NCI-H2107 treated with DMSO at 0.1 percent for 48 hours (cell line): ENCODE results near the gene DOK7.
A peak's percentile ranks its signal among the peaks of the same experiment; 100 is the strongest.

Experiments used
- DNase-seq: peaks from one replicate; lab custom pipeline; 2025; ENCODE audit not compliant: unreplicated experiment; lab: John Stamatoyannopoulos, UW

DOK7 gene

GRCh38 chr4:3518941-3519340 is 55.8 kb downstream of the DOK7 start:
- DNase-seq: no peak

- no peak for DNase-seq
These were observed 56.6 kb downstream of the DOK7 start for GRCh38 chr4:3519468-3520264.

- no peak for DNase-seq
These were observed 57.2 kb downstream of the DOK7 start for GRCh38 chr4:3520276-3520675.

GRCh38 chr4:3520796-3521600 is 57.9 kb downstream of the DOK7 start:
- DNase-seq: no peak

DNA sequence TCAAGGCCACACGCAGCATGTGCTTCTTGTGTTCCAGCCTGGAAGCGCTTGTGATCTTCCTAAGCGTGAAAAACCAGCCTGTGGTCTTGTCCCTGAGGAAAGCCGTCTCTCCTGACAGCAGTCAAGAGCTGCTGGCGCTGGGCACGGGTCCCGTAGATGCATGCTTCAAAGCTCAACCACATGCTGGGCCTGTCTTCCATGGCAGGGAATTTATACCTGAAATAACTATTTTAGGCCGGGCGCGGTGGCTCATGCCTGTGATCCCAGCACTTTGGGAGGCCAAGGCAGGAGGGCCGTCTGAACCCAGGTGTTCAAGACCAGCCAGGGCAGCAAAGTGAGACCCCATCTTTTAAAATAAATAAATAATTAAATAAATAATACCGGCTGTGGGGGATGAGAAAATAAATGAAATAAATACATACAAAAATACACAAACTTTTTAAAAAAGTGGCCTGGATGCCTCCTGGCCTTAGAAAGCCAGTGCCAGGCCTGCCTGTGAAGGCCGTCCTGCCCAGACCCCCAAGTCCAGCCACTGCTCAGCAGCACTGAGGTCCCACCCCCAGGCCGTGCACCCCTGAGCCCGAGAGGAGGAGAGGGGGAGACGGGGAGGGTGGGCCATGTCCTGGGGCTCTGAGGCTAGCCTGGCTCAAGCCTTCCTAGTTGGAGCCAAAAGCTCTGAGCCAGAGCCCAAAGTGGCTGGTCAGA is 58.7 kb downstream of the DOK7 start:
- no peak for DNase-seq

DNA sequence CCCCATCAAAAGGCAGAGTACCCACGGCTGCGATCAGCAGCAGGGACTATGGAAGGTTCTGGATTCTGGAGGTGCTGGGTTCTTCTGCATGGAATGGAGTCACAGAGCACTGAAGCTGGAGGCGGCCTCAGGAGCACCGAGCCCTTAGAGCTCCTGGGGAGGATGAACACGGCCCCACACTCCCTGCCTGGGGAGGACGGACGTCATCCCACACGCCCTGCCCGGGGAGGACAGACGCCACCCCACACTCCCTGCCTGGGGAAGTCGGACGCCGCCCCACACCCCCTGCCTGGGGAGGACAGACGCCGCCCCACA is 59.2 kb downstream of the DOK7 start:
- no peak for DNase-seq

GRCh38 chr4:3522651-3523050 is 59.5 kb downstream of the DOK7 start:
- no peak for DNase-seq

DNA sequence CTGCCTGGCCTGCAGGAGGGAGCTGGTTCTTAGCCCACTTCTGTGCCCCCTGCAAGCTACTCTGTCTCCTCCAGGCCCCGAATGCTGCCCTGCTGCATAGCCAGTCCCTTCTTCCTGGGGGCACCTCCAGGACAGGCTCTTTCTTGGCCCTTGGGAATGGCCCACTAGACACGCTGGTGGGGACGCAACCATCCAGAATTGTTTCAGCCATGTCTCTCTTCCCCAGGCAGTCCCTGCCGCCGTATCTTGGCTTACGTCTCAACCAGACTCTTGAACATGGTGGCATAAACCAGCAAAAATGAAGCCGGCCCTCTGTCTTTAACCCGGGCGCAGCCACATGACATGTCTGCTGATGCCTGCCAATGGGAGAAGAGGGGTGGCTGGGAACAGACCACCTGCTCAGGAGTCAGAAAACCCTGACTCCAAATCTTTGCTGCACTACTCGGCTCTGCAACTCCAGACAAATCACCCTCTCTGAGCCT is 60.1 kb downstream of the DOK7 start:
- DNase-seq: no peak

DNA sequence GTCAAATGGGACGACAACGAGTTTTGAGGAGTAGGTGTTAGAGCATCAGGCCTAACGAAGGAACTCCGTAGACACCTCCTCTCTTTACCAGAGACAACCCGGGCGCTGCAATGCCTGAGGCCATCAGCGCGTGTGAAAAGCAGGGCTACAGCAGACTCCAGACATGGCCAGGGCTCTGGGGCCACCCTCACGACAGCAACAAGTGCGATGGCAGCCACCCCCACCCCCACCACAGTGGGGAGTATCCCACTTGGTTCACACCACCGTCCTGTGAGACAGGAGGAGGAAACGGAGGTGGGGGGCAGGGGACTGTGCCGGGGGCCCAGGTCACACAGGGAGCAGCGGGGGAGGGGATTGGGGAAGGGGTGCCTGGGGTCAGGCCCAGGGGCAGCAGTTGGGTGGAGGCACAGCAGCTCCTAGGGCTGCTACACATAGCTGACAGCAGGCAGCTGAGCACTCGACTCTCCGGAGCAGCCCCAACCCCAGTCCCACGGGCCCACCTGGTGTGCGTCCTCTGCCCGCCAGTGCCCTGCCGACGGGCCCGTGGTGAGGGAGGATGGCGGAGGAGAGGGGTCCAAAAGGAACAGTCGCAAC is 60.6 kb downstream of the DOK7 start:
- no peak for DNase-seq

DNA sequence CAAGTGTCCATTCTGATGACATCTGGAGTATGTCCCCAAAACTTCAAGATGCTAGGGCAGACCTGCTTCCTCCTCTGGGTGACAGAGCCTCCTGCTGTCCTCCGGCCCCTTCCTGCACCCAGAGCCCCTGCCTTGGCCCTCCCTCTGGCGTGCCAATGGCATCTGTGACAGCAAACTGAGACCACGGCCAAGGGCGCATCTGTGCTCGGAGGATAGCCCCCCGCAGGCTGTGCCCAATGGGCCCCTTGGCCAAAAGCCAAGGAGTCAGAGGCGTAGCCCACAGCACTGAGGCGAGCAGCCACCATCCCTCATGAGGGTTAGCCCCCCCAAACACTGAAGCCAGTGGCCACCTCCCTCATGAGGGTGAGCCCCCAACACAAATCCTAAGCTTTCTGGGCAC is 61.2 kb downstream of the DOK7 start:
- no peak for DNase-seq

- DNase-seq: no peak
These were observed 61.8 kb downstream of the DOK7 start for GRCh38 chr4:3524920-3525319.

GRCh38 chr4:3525532-3526430 is 62.7 kb downstream of the DOK7 start:
- no peak for DNase-seq

- no peak for DNase-seq
These were observed 63.4 kb downstream of the DOK7 start for GRCh38 chr4:3526456-3526855.

DNA sequence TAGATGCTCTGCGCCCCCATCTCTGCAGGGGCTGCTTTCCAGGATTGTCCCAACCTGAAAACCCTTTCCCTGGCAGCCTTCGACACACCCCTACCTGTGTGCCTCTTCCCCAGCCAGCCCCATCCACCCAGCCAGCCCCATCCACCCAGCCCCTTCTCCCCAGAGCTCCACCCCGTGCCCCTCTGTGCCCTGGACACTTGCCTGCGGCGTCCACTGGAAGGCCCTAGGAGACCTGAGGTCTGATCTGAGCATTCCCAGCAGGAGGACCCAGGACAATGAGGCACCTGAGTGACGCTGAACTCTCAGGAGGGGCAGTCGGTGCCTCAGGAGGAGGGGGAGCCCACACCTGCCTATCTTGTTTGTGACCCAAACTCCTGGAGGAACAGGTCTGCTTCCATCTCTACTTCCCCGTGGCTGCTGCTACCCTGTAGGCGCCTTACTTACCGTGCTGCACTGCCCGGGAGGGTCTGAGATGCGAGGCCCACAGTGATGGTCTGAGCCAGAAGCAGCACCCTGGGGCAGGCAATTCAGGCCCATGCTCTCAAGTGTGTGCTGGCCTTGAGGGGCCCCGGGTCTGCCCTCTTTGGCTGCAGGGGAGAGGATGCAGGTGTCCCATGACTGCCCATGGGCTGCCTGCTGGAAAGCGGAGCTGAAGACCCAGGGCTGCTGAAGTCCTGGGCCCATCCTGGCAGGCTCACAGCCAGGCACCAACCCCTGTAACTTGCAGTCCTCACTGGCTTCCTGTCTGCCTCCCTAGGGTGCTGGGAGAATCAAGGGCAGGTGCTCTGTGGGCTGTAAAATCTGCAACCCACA is 64.2 kb downstream of the DOK7 start:
- no peak for DNase-seq

DNA sequence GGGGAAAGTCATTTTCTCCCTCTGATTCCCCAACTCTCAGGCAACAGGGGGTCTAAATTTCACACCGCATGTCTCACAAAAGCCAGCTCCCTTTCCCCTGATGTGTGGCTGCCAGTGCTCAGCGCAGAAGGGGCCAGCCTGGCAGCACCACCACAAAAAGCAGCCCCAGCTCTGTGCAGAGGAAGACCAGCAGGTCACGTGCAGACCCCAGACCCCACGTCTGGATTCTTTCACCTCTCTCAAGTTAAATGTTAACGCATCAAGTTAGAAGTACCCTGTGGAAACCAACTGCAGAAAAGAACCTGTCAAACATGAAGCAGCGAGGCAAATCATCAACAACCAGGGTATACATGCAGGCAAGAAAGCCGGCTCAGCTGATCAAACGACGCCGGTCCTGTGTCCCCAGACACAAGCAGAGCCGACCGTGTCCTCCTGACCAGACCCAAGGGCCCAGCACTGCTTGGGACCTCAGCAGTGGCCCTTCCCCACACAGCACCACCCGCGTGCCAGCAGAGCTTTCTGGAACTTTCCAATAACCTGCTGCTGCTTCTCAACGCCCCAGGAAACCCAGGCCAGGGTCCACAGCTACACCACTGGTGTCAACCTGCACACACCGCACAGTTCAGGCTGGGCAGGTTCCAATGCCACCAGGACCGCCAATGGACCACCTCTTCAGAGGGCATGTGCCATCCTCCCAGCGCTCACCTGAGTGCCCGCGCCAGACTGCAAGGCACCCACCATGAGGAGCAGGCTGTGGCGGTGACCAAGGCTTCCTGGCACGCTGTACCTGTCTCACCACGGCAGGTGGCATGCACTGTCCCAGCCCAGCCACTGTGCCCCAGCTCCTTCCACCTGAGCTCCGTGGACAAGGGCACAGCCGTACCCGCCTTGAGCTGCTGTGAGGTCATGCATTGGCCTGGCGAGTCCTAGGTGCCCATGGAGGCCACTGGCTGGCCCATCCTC is 65.1 kb downstream of the DOK7 start:
- DNase-seq: peak; percentile 27

DNA sequence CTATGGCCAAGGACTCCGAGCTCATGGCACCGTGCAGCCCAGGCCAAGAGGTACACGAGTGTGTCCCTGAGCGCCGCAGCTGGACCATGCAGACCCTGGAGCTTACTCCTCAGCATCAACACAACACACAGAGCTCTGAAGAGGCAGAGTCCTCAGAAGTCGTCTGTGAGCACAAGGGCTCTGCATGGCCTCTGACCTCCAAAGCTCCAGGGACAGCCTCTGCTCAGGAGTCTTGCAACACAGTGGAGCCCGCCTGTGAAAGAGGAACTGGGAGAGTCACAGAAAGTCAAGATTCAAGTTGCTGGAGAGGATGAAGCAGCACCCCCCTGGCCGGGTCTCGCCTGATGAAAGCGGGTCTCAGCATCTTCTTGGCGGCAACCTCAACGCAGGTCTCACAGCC is 66.3 kb downstream of the DOK7 start:
- DNase-seq: no peak

DNA sequence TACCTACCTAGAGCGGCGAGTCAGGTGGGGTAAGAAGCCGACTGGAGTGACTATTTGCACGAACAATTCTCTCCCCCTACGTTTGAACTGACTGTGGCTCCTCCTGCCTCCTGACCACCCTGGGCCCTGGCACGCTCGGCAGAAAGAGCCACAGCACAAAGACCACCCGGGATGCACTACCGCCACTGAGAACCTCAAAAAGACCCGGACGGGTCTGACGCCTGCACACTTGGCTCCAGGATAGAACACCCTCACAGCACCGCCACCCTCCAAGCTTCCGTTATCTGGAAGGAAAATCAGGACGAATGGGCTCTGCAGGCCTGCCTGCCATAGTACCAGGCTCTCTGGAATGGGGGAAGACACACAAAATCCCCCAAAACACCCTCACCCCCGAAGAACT is 66.9 kb downstream of the DOK7 start:
- no peak for DNase-seq

DNA sequence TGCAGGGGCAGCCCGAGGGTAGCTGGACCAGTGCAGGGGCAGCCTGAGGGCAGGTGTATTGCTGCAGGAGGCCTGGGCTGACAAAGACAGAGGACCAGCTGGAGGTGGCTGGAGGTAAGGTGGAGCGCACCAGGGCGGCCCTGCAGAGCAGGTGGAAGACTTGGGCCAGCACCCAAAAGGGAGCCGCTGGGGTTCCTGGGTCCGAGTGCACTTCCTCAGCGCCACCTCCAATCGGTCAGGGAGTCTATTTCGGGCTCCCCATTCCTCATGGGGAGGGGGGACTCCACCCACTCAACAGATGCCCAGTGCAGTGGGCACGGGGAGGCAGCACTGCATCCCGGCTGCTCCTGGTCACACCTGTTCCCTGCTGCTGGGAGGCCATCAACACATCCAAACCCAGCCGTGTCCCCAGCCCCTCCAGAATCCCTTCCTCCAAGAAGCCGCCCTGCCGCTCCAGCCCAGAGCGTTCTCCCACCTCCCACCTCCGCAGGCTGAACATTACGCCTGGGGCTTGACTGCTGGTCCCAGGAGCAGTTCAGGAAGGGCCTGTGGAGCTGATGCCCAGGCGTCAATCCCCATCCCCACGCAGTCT is 67.7 kb downstream of the DOK7 start:
- DNase-seq: no peak
